ENCODE data around the gene DGKH. TPM values are rescaled to one million over a fixed set of nuclear protein-coding genes. Genes with fewer than 3 reads are reported as not detected.

Gene DGKH
- total and polyA plus RNA-seq, 2 donors (not counting 1 experiment from before 2014, with no cell fraction given), result 0.06 to 0.67 TPM

DNA sequence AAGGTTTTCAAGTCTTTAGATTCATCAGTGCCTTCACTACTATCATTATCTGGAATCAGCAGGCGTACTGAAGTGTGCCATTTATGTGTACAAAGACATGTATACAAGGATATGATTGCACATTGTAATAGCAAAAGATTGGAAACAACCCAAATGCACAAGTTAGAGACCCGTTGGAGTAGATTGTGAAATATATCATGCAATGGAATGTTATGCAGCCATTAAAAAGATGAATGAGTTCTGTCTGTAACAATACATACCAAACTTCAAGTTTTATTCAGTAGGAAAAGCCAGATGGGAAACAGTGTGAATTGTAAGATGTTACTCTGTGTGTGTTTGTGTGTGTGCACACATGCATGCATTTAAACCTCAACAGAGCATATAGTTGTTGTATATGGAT lies 97.9 kb downstream of the DGKH start:
- TF ChIP-seq EZH2 (IDR thresholded peaks at IDR 0.05; ENCODE audit: borderline replicate concordance, insufficient read depth, low read depth, low read length, poor library complexity, severe bottlenecking), result no peak
- TF ChIP-seq, protein P1, sequence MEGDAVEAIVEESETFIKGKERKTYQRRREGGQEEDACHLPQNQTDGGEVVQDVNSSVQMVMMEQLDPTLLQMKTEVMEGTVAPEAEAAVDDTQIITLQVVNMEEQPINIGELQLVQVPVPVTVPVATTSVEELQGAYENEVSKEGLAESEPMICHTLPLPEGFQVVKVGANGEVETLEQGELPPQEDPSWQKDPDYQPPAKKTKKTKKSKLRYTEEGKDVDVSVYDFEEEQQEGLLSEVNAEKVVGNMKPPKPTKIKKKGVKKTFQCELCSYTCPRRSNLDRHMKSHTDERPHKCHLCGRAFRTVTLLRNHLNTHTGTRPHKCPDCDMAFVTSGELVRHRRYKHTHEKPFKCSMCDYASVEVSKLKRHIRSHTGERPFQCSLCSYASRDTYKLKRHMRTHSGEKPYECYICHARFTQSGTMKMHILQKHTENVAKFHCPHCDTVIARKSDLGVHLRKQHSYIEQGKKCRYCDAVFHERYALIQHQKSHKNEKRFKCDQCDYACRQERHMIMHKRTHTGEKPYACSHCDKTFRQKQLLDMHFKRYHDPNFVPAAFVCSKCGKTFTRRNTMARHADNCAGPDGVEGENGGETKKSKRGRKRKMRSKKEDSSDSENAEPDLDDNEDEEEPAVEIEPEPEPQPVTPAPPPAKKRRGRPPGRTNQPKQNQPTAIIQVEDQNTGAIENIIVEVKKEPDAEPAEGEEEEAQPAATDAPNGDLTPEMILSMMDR (IDR thresholded peaks at IDR 0.05), result no peak
- Histone ChIP-seq H3K27ac (ENCODE audit: low read length in 2 of 2) (no peak overlapping the region), H3K4me3 (ENCODE audit: control extremely low read depth in 1 of 5, extremely low read depth in 1 of 5, insufficient read depth in 1 of 5, low read depth in 2 of 5, low read length in 4 of 5) (no peak overlapping the region), H3K4me2 (replicated peaks; ENCODE audit: low read depth, low read length, poor library complexity, severe bottlenecking) (no peak overlapping the region), H4K20me1 (ENCODE audit: control insufficient read depth, insufficient read depth, low read length, poor library complexity, severe bottlenecking) (no peaks in the 10 kb centered on the region), H3K36me3 (replicated peaks in 1 of 2; ENCODE audit: control extremely low read depth in 1 of 2, control insufficient read depth in 1 of 2, extremely low read depth in 1 of 2, insufficient read depth in 2 of 2, low read length in 1 of 2) (no peaks in the 10 kb centered on the region), H3K27me3 (replicated peaks in 1 of 4; ENCODE audit: control extremely low read depth in 1 of 4, control insufficient read depth in 3 of 4, insufficient read depth in 4 of 4, low read length in 3 of 4) (no peaks in the 10 kb centered on the region), H3K9me3 (ENCODE audit: control extremely low read depth in 1 of 3, control insufficient read depth in 2 of 3, insufficient read depth in 1 of 3, low read length in 2 of 3) (peaks cover 0 to 1% (median 0%) of the 10 kb centered on the region in 3 donors), H3K79me2 (ENCODE audit: control insufficient read depth, insufficient read depth, low read length) (no peaks in the 10 kb centered on the region), H2AFZ (ENCODE audit: insufficient read depth, low read depth, low read length, poor library complexity, severe bottlenecking) (no peak overlapping the region), H3K4me1 (ENCODE audit: control insufficient read depth in 2 of 2, insufficient read depth in 2 of 2, low read length in 2 of 2) (no peaks in the 10 kb centered on the region), H3K9ac (ENCODE audit: low read length) (no peak overlapping the region)
- no peak overlapping the region for H3K27ac Mint-ChIP-seq
- ATAC-seq (ENCODE audit: low read depth) (no peak), DNase-seq (no peak)
- CTCF ChIA-PET, result no interaction called here
- H3K27me3 Mint-ChIP-seq, result no peaks in the 10 kb centered on the region
- intact Hi-C loops (cut with micrococcal nuclease), result no loop called here
- no peak overlapping the region for H3K4me3 Mint-ChIP-seq
- POLR2A ChIA-PET, result no interaction called here
- no peaks in the 10 kb centered on the region for H3K4me1 Mint-ChIP-seq
- H3K9me3 Mint-ChIP-seq (ENCODE audit: insufficient read depth), result peaks cover 2% of the 10 kb centered on the region
- WGBS (ENCODE audit: insufficient coverage), result no CpG with 5 or more reads among the region's 2 CpGs

DNA sequence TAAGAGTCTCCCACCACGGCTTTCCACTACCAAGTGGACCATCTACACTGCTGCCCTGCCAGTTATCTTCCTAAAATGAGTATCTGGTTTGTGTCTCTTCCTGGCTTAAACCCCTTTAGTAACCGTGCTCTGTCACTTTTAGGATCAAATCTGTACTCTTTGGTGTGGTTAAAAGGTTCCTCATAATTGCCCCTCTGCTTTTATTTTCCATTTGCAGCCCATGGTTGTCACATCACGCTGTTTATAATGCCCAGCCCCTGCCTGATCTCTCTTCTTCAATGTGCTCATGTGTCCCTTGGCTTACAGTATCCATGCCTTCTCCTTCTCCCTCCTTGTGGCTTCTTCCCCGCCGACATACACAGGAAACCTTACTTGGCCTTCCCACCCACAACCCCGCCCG lies 100.1 kb downstream of the DGKH start:
- Mint-ChIP-seq H3K9me3 (ENCODE audit: insufficient read depth) (no peaks in the 10 kb centered on the region), H3K4me3 (no peak overlapping the region), H3K4me1 (no peaks in the 10 kb centered on the region), H3K27me3 (no peaks in the 10 kb centered on the region), H3K27ac (no peak overlapping the region)
- no peak overlapping the region for H2AFZ ChIP-seq (ENCODE audit: insufficient read depth, low read depth, low read length, poor library complexity, severe bottlenecking)
- H4K20me1 ChIP-seq (ENCODE audit: control insufficient read depth, insufficient read depth, low read length, poor library complexity, severe bottlenecking), result no peaks in the 10 kb centered on the region
- no peaks in the 10 kb centered on the region for H3K27me3 ChIP-seq (replicated peaks in 1 of 4; ENCODE audit: control extremely low read depth in 1 of 4, control insufficient read depth in 3 of 4, insufficient read depth in 4 of 4, low read length in 3 of 4)
- no peaks in the 10 kb centered on the region for H3K79me2 ChIP-seq (ENCODE audit: control insufficient read depth, insufficient read depth, low read length)
- no peak overlapping the region for H3K4me2 ChIP-seq (replicated peaks; ENCODE audit: low read depth, low read length, poor library complexity, severe bottlenecking)
- intact Hi-C loops (cut with micrococcal nuclease), result no loop called here
- 70% methylated on average over 2 of the region's 7 CpGs for WGBS (ENCODE audit: insufficient coverage)
- no peaks in the 10 kb centered on the region for H3K4me1 ChIP-seq (ENCODE audit: control insufficient read depth in 2 of 2, insufficient read depth in 2 of 2, low read length in 2 of 2)
- TF ChIP-seq, protein P1 (IDR thresholded peaks at IDR 0.05), result no peak
- no peak for TF ChIP-seq EZH2 (IDR thresholded peaks at IDR 0.05; ENCODE audit: borderline replicate concordance, insufficient read depth, low read depth, low read length, poor library complexity, severe bottlenecking)
- ChIA-PET POLR2A (no interaction called here), CTCF (no interaction called here)
- no peak overlapping the region for H3K4me3 ChIP-seq (ENCODE audit: control extremely low read depth in 1 of 5, extremely low read depth in 1 of 5, insufficient read depth in 1 of 5, low read depth in 2 of 5, low read length in 4 of 5)
- no peaks in the 10 kb centered on the region for H3K36me3 ChIP-seq (replicated peaks in 1 of 2; ENCODE audit: control extremely low read depth in 1 of 2, control insufficient read depth in 1 of 2, extremely low read depth in 1 of 2, insufficient read depth in 2 of 2, low read length in 1 of 2)
- no peak overlapping the region for H3K27ac ChIP-seq (ENCODE audit: low read length in 2 of 2)
- DNase-seq, result no peak
- peaks cover 0 to 1% (median 0%) of the 10 kb centered on the region in 3 donors for H3K9me3 ChIP-seq (ENCODE audit: control extremely low read depth in 1 of 3, control insufficient read depth in 2 of 3, insufficient read depth in 1 of 3, low read length in 2 of 3)
- H3K9ac ChIP-seq (ENCODE audit: low read length), result no peak overlapping the region
- ATAC-seq (ENCODE audit: low read depth), result no peak

All from B cell (primary cell).